Measurements from ENCODE around the gene CHD9.

GRCh38 chr16:53087101-53087500, 32.3 kb downstream of the CHD9 start:
- no peak for TF ChIP-seq CTCF (IDR thresholded peaks at IDR 0.05; ENCODE audit: low read depth, low read length, missing input control)
- TF ChIP-seq MAX (IDR thresholded peaks at IDR 0.05), result no peak
- no peak for TF ChIP-seq RAD21 (IDR thresholded peaks at IDR 0.05)
- TF ChIP-seq GABPA (IDR thresholded peaks at IDR 0.05 in 1 of 2, conservative IDR thresholded peaks at IDR 0.05 in 1 of 2), result no peak
- no peak for TF ChIP-seq RXRA (IDR thresholded peaks at IDR 0.05)
- TF ChIP-seq YY1 (IDR thresholded peaks at IDR 0.05), result no peak

All from liver (tissue), 3 donors.